GM12878 (cell line): Measurements from ENCODE around the gene NUP50. TPM values are rescaled to one million over a fixed set of nuclear protein-coding genes. Genes with fewer than 3 reads are reported as not detected.

Experiments
- ATAC-seq: fragments of 200-7000 bp; cut with Tn5 transposase; 3 replicates; pipeline ENCODE4 v1.9.1; 2020; ENCODE audit warnings: mild to moderate bottlenecking, moderate library complexity
- BruUV-seq: library from RNA; stranded (reverse); fragments of 400-500 nt; replicated peaks from 2 replicates; lab custom pipeline; 2021; lab: Mats Ljungman, UMichigan
- CTCF ChIA-PET: fragments of 300-600 bp; sonication (Branson Sonifier 250); formaldehyde crosslinking; extraction: SDS; loops from one replicate; lab custom pipeline; 2021; ENCODE audit warnings: inconsistent platforms; lab: Yijun Ruan, JAX
- POLR2A ChIA-PET: fragments of 350-600 bp; formaldehyde crosslinking; extraction: SDS; loops from one replicate; lab custom pipeline; 2021; ENCODE audit warnings: inconsistent platforms; lab: Charles Lee
- RAD21 ChIA-PET: fragments of 300-600 bp; sonication (Branson Sonifier 250); formaldehyde crosslinking; loops from one replicate; lab custom pipeline; 2023; ENCODE audit warnings: antibody characterized with exemption; ENCODE audit not compliant: unreplicated experiment; lab: Charles Lee
- SMC1A ChIA-PET: fragments of 300-600 bp; sonication (Branson Sonifier 250); formaldehyde crosslinking; loops from one replicate; lab custom pipeline; 2023; ENCODE audit not compliant: unreplicated experiment, uncharacterized antibody; lab: Charles Lee
- DNase-seq: peaks from one replicate; pipeline ENCODE4 v3.0.0-alpha.2; 2011; ENCODE audit warnings: low read depth, low spot score
- FAIRE-seq: peaks from 3 replicates; lab custom pipeline; 2011; peaks lifted over from hg19 to GRCh38; lab: Jason Lieb, UNC
- H2AFZ ChIP-seq: 2 replicates; pipeline ENCODE4 v1.6.0; 2011; ENCODE audit warnings: low read depth, low read length, control low read depth; ENCODE audit not compliant: control insufficient read depth
- H3K27ac ChIP-seq: 2 replicates; pipeline ENCODE4 v1.5.1; 2011; ENCODE audit warnings: control low read depth; ENCODE audit not compliant: control insufficient read depth, insufficient read depth
- H3K27me3 ChIP-seq, 2 experiments: replicated peaks in 1 of 2; 2 replicates each; pipeline versions ENCODE4 v1.6.0 to v1.6.1; 2011; ENCODE audit warnings: low read length in 1 of 2; ENCODE audit not compliant: control insufficient read depth in 2 of 2, insufficient read depth in 2 of 2
- H3K36me3 ChIP-seq, 2 experiments: 2 replicates each; pipeline ENCODE4 v1.5.1; 2011; ENCODE audit warnings: low read length in 1 of 2; ENCODE audit not compliant: control insufficient read depth in 2 of 2, insufficient read depth in 2 of 2
- H3K4me1 ChIP-seq: 2 replicates; pipeline ENCODE4 v1.6.1; 2011; ENCODE audit warnings: mild to moderate bottlenecking, low read length, moderate library complexity, mixed read lengths; ENCODE audit not compliant: control insufficient read depth, insufficient read depth
- H3K4me2 ChIP-seq: 2 replicates; pipeline ENCODE4 v1.6.0; 2011; ENCODE audit warnings: control low read depth; ENCODE audit not compliant: control insufficient read depth, insufficient read depth
- H3K4me3 ChIP-seq: fragments of 200-600 bp; sonication (generic); 2 replicates; pipeline ENCODE4 v1.5.1; 2016
- H3K79me2 ChIP-seq: 2 replicates; pipeline ENCODE4 v1.6.0; 2011; ENCODE audit warnings: low read length; ENCODE audit not compliant: control insufficient read depth, insufficient read depth
- H3K9ac ChIP-seq: 2 replicates; pipeline ENCODE4 v1.8.0; 2011; ENCODE audit warnings: low read length, control low read depth, mixed read lengths; ENCODE audit not compliant: control insufficient read depth, insufficient read depth
- H3K9me3 ChIP-seq: replicated peaks from 3 replicates; pipeline ENCODE4 v1.5.1; 2011; ENCODE audit warnings: mild to moderate bottlenecking, low read length; ENCODE audit not compliant: control insufficient read depth, insufficient read depth
- H4K20me1 ChIP-seq: 2 replicates; pipeline ENCODE4 v1.6.0; 2011; ENCODE audit not compliant: control insufficient read depth, insufficient read depth
- ZBTB4 ChIP-seq: fragments of 450-650 bp; formaldehyde crosslinking; IDR thresholded peaks from 2 replicates; pipeline ENCODE4 v1.4.0; 2022; ENCODE audit warnings: mild to moderate bottlenecking, moderate library complexity
- WGBS: methylation state at CpG from one replicate; pipeline ENCODE4 v1.1.6; 2016; ENCODE audit warnings: low lambda C conversion rate; ENCODE audit not compliant: insufficient replicate concordance, insufficient coverage; ENCODE audit errors: missing lambda C conversion rate; 5-methylcytosine and 5-hydroxymethylcytosine counted together
- in situ Hi-C: fragments of 300-500 bp; cut with MboI; formaldehyde crosslinking; loops from 9 replicates; pipeline ENCODE4 v1.14.3; 2018; ENCODE audit warnings: mixed read lengths
- intact Hi-C: fragments of 100-400 bp; cut with micrococcal nuclease; formaldehyde crosslinking; loops from one replicate; pipeline ENCODE4 v1.14.2; 2022; ENCODE audit not compliant: unreplicated experiment
- polyA plus RNA-seq, 11 experiments: library from polyadenylated mRNA; depleted of rRNA in 4 of 11; unstranded in 6 of 11; stranded (reverse) in 5 of 11; fragments of >200 nt; fragmentation: Nextera tagmentation in 4 of 11; fragmentation: Illumina TruSeq in 1 of 11; extraction: Ambion mirVana in 4 of 11; extraction: Trizol in 1 of 11; gene quantifications; 1 replicate in 1 of 11; 2 replicates in 10 of 11; pipeline versions ENCODE4 v1.2.1 to v1.2.3, GENCODE V29; 2011 to 2016; ENCODE audit warnings: inconsistent platforms in 2 of 11, missing spikeins in 2 of 11, low read depth in 1 of 11
- total RNA-seq, 4 experiments: library from RNA; depleted of rRNA in 3 of 4; stranded (reverse); fragments of >200 nt in 3 of 4; fragmentation: Illumina TruSeq in 1 of 4; extraction: Trizol in 1 of 4; gene quantifications; 2 replicates each; pipeline versions ENCODE4 v1.2.1 to v1.2.3, GENCODE V29; 2013 to 2021
- TF ChIP-seq, protein P1 (sequence below): IDR thresholded peaks from 2 replicates; pipeline ENCODE4 v1.6.1; 2012; ENCODE audit warnings: mild to moderate bottlenecking, low read depth, low read length

NUP50 gene
- total and polyA plus RNA-seq, 10 of the 15 experiments (the other 5 are each of a cell fraction or from before 2014, with no cell fraction given): 36.8 to 125 (median 78.8) TPM

GRCh38 chr22:45216133-45217003, 52.6 kb downstream of the NUP50 start:
- RAD21 ChIA-PET: no interaction called here

More at GRCh38 chr22:45216133-45217003, 52.6 kb downstream of the NUP50 start:
- TF ChIP-seq, protein P1, sequence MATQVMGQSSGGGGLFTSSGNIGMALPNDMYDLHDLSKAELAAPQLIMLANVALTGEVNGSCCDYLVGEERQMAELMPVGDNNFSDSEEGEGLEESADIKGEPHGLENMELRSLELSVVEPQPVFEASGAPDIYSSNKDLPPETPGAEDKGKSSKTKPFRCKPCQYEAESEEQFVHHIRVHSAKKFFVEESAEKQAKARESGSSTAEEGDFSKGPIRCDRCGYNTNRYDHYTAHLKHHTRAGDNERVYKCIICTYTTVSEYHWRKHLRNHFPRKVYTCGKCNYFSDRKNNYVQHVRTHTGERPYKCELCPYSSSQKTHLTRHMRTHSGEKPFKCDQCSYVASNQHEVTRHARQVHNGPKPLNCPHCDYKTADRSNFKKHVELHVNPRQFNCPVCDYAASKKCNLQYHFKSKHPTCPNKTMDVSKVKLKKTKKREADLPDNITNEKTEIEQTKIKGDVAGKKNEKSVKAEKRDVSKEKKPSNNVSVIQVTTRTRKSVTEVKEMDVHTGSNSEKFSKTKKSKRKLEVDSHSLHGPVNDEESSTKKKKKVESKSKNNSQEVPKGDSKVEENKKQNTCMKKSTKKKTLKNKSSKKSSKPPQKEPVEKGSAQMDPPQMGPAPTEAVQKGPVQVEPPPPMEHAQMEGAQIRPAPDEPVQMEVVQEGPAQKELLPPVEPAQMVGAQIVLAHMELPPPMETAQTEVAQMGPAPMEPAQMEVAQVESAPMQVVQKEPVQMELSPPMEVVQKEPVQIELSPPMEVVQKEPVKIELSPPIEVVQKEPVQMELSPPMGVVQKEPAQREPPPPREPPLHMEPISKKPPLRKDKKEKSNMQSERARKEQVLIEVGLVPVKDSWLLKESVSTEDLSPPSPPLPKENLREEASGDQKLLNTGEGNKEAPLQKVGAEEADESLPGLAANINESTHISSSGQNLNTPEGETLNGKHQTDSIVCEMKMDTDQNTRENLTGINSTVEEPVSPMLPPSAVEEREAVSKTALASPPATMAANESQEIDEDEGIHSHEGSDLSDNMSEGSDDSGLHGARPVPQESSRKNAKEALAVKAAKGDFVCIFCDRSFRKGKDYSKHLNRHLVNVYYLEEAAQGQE: 0 out of 2 replicates have a peak, but pooled peaks have one; percentile 48
- no peak for TF ChIP-seq ZBTB4 (CRISPR knock-in tag)
- H3K4me1 ChIP-seq: peaks cover 25% of the 10 kb centered on the region
- no peak overlapping the region for H3K9ac ChIP-seq
- H3K4me3 ChIP-seq: no peak overlapping the region
- no peak for ATAC-seq
- CTCF ChIA-PET: no interaction called here
- POLR2A ChIA-PET: no interaction called here
- DNase-seq: no peak
- H3K27ac ChIP-seq: no peak overlapping the region
- H3K27me3 ChIP-seq: no peaks in the 10 kb centered on the region
- H4K20me1 ChIP-seq: no peaks in the 10 kb centered on the region; the same call in 1 of the 2 replicates
- no TSS peak for BruUV-seq
- SMC1A ChIA-PET: no interaction called here
- H3K4me2 ChIP-seq: no peak overlapping the region
- H3K9me3 ChIP-seq: no peaks in the 10 kb centered on the region
- no peak overlapping the region for H2AFZ ChIP-seq
- intact Hi-C loops (no loop called here), in situ Hi-C loops (no loop called here)
- peaks cover 2 to 3% of the 10 kb centered on the region in 2 experiments; a peak in 3 of 4 replicates for H3K36me3 ChIP-seq
- 92% methylated on average over 22 of the region's 22 CpGs for WGBS
- peaks cover 47% of the 10 kb centered on the region for H3K79me2 ChIP-seq
- FAIRE-seq: no peak
